HEK293 (cell line): Measurements from ENCODE around the gene DOCK9.

ENCODE experiments used
- CTCF ChIA-PET: fragments of 350-600 bp; formaldehyde crosslinking; extraction: SDS; loops from one replicate; lab custom pipeline; 2021; ENCODE audit warnings: antibody characterized with exemption; lab: Yijun Ruan, JAX
- POLR2A ChIA-PET: fragments of 300-600 bp; formaldehyde crosslinking; extraction: SDS; loops from one replicate; lab custom pipeline; 2020; ENCODE audit warnings: antibody characterized with exemption, inconsistent platforms; lab: Yijun Ruan, JAX
- H3K27ac ChIP-seq: fragments of 200-500 bp; sonication (Bioruptor generic); 2 replicates; pipeline ENCODE4 v1.5.1; 2014; ENCODE audit warnings: low read depth, low read length, control low read depth, inconsistent platforms; ENCODE audit errors: extremely low read depth
- H3K36me3 ChIP-seq, 2 experiments: fragments of 200-500 bp in 1 of 2; sonication (Bioruptor generic) in 1 of 2; 1 replicate in 1 of 2; 2 replicates in 1 of 2; pipeline ENCODE4 v1.5.1; 2014 to 2017; ENCODE audit warnings: inconsistent platforms in 2 of 2, low read length in 2 of 2; ENCODE audit not compliant: control insufficient read depth in 2 of 2, insufficient read depth in 1 of 2
- H3K4me1 ChIP-seq: fragments of 200-500 bp; sonication (Bioruptor generic); 2 replicates; pipeline ENCODE4 v1.5.1; 2014; ENCODE audit warnings: mild to moderate bottlenecking, low read length, inconsistent platforms; ENCODE audit not compliant: control insufficient read depth, insufficient read depth
- H3K4me3 ChIP-seq: 2 replicates; pipeline ENCODE4 v1.5.1; 2011; ENCODE audit warnings: low read depth, mild to moderate bottlenecking, control low read depth, low read length, moderate library complexity
- H3K9me3 ChIP-seq: fragments of 200-500 bp; sonication (Bioruptor generic); 2 replicates; pipeline ENCODE4 v1.5.1; 2014; ENCODE audit warnings: low read depth, low read length, inconsistent platforms; ENCODE audit not compliant: control insufficient read depth, insufficient read depth
- PRDM1 ChIP-seq: fragments of 450-650 bp; formaldehyde crosslinking; IDR thresholded peaks from 2 replicates; pipeline ENCODE4; 2016; ENCODE audit warnings: missing biosample characterization, missing genetic modification characterization
- TRIM28 ChIP-seq: IDR thresholded peaks from 2 replicates; pipeline ENCODE4 v1.6.1; 2011; ENCODE audit warnings: low read length, control low read depth, borderline replicate concordance
- ZNF140 ChIP-seq: fragments of 450-650 bp; formaldehyde crosslinking; IDR thresholded peaks from 2 replicates; pipeline ENCODE4 v1.5.1; 2016; ENCODE audit warnings: missing biosample characterization, missing genetic modification characterization
- ZNF510 ChIP-seq: fragments of 450-650 bp; formaldehyde crosslinking; IDR thresholded peaks from 2 replicates; pipeline ENCODE4 v1.5.1; 2018; ENCODE audit warnings: mild to moderate bottlenecking, missing genetic modification characterization, missing biosample characterization; ENCODE audit not compliant: insufficient replicate concordance
- ZNF561 ChIP-seq: fragments of 450-650 bp; IDR thresholded peaks from 2 replicates; pipeline ENCODE4 v1.5.1; 2018; ENCODE audit warnings: missing biosample characterization, missing genetic modification characterization, borderline replicate concordance
- ZNF747 ChIP-seq: fragments of 450-650 bp; formaldehyde crosslinking; IDR thresholded peaks from 2 replicates; pipeline ENCODE4 v1.5.1; 2016; ENCODE audit warnings: missing biosample characterization, missing genetic modification characterization
- TF ChIP-seq, protein P1 (sequence below): fragments of 450-650 bp; formaldehyde crosslinking; IDR thresholded peaks from 2 replicates; pipeline ENCODE4 v1.5.1; 2016; ENCODE audit warnings: missing biosample characterization, missing genetic modification characterization
- TF ChIP-seq, protein P2 (sequence below): fragments of 450-650 bp; formaldehyde crosslinking; IDR thresholded peaks from 2 replicates; pipeline ENCODE4 v1.5.1; 2016; ENCODE audit warnings: missing biosample characterization, missing genetic modification characterization
- TF ChIP-seq, protein P3 (sequence below): fragments of 450-650 bp; formaldehyde crosslinking; conservative IDR thresholded peaks from 2 replicates; pipeline ENCODE4 v1.5.1; 2016; ENCODE audit warnings: low read depth, missing biosample characterization, missing genetic modification characterization
- TF ChIP-seq, protein P4 (sequence below): fragments of 450-650 bp; IDR thresholded peaks from 2 replicates; pipeline ENCODE4 v1.5.1; 2018; ENCODE audit warnings: missing biosample characterization, missing genetic modification characterization
- TF ChIP-seq, protein P5 (sequence below): fragments of 450-650 bp; formaldehyde crosslinking; IDR thresholded peaks from 2 replicates; pipeline ENCODE4 v1.5.1; 2016; ENCODE audit warnings: missing biosample characterization, missing genetic modification characterization

The DOCK9 gene

DNA sequence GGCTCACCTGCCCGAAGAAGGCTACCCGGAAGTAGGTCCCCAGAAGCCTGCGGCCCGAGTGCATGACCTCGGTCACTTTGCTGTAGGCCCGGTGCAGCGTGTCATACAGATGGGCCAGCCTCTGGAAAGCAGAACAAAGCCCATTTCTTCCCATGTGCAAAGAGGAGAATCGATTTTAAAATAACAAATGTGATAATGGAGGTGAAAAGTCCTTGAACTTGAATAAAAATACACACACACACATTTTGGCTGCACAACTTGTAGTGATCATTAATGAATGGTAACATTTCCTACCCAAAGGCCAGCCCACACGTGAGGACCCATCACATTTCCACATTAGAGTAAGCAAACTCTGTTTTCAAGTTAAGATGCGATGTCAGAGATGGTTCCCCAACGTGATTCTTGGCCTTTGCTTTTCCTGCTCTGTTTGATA, 168.5 kb downstream of the DOCK9 start (continued):
- TF ChIP-seq, protein P1, sequence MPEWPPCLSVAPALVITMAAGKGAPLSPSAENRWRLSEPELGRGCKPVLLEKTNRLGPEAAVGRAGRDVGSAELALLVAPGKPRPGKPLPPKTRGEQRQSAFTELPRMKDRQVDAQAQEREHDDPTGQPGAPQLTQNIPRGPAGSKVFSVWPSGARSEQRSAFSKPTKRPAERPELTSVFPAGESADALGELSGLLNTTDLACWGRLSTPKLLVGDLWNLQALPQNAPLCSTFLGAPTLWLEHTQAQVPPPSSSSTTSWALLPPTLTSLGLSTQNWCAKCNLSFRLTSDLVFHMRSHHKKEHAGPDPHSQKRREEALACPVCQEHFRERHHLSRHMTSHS, result no peak
- TF ChIP-seq ZNF140 (tag by site-specific recombination), result no peak

DNA sequence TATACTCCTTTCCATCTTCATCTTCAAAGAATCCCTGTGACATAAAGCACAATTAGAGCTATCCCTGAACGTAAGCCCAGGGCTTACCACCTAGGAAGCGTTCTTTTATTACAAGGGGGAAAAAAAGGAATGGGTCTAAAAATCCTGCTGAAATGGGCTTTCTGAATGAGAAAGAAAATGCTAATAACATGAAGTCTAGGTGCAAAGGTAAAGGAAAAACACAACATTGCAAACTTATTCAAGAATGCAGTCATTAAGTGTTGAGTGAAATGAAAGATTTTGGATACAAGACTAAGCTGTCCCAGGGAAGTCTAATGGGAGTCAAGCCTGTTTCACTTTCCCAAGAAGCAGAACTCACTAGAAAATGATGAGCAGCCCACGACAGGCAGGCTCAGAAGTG, 170.1 kb downstream of the DOCK9 start:
- TF ChIP-seq, protein P2, sequence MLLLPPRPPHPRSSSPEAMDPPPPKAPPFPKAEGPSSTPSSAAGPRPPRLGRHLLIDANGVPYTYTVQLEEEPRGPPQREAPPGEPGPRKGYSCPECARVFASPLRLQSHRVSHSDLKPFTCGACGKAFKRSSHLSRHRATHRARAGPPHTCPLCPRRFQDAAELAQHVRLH, result no peak
- TF ChIP-seq ZNF561 (tag by site-specific recombination) (no peak), PRDM1 (tag by site-specific recombination) (no peak)
- TF ChIP-seq, protein P3, sequence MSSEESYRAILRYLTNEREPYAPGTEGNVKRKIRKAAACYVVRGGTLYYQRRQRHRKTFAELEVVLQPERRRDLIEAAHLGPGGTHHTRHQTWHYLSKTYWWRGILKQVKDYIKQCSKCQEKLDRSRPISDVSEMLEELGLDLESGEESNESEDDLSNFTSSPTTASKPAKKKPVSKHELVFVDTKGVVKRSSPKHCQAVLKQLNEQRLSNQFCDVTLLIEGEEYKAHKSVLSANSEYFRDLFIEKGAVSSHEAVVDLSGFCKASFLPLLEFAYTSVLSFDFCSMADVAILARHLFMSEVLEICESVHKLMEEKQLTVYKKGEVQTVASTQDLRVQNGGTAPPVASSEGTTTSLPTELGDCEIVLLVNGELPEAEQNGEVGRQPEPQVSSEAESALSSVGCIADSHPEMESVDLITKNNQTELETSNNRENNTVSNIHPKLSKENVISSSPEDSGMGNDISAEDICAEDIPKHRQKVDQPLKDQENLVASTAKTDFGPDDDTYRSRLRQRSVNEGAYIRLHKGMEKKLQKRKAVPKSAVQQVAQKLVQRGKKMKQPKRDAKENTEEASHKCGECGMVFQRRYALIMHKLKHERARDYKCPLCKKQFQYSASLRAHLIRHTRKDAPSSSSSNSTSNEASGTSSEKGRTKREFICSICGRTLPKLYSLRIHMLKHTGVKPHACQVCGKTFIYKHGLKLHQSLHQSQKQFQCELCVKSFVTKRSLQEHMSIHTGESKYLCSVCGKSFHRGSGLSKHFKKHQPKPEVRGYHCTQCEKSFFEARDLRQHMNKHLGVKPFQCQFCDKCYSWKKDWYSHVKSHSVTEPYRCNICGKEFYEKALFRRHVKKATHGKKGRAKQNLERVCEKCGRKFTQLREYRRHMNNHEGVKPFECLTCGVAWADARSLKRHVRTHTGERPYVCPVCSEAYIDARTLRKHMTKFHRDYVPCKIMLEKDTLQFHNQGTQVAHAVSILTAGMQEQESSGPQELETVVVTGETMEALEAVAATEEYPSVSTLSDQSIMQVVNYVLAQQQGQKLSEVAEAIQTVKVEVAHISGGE (tag by site-specific recombination), result no peak
- TF ChIP-seq, protein P4, sequence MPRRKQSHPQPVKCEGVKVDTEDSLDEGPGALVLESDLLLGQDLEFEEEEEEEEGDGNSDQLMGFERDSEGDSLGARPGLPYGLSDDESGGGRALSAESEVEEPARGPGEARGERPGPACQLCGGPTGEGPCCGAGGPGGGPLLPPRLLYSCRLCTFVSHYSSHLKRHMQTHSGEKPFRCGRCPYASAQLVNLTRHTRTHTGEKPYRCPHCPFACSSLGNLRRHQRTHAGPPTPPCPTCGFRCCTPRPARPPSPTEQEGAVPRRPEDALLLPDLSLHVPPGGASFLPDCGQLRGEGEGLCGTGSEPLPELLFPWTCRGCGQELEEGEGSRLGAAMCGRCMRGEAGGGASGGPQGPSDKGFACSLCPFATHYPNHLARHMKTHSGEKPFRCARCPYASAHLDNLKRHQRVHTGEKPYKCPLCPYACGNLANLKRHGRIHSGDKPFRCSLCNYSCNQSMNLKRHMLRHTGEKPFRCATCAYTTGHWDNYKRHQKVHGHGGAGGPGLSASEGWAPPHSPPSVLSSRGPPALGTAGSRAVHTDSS (tag by site-specific recombination), result no peak
- TF ChIP-seq, protein P5, sequence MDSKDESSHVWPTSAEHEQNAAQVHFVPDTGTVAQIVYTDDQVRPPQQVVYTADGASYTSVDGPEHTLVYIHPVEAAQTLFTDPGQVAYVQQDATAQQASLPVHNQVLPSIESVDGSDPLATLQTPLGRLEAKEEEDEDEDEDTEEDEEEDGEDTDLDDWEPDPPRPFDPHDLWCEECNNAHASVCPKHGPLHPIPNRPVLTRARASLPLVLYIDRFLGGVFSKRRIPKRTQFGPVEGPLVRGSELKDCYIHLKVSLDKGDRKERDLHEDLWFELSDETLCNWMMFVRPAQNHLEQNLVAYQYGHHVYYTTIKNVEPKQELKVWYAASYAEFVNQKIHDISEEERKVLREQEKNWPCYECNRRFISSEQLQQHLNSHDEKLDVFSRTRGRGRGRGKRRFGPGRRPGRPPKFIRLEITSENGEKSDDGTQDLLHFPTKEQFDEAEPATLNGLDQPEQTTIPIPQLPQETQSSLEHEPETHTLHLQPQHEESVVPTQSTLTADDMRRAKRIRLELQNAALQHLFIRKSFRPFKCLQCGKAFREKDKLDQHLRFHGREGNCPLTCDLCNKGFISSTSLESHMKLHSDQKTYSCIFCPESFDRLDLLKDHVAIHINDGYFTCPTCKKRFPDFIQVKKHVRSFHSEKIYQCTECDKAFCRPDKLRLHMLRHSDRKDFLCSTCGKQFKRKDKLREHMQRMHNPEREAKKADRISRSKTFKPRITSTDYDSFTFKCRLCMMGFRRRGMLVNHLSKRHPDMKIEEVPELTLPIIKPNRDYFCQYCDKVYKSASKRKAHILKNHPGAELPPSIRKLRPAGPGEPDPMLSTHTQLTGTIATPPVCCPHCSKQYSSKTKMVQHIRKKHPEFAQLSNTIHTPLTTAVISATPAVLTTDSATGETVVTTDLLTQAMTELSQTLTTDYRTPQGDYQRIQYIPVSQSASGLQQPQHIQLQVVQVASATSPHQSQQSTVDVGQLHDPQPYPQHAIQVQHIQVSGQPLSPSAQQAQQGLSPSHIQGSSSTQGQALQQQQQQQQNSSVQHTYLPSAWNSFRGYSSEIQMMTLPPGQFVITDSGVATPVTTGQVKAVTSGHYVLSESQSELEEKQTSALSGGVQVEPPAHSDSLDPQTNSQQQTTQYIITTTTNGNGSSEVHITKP (tag by site-specific recombination), result no peak
- Histone ChIP-seq H3K4me1 (no peaks in the 10 kb centered on the region), H3K27ac (no peak overlapping the region), H3K36me3 (peaks cover 0 to 8% of the 10 kb centered on the region in 2 experiments; a peak in 1 of 3 replicates), H3K9me3 (no peaks in the 10 kb centered on the region), H3K4me3 (no peak overlapping the region)
- ChIA-PET POLR2A (no interaction called here), CTCF (no interaction called here)

DNA sequence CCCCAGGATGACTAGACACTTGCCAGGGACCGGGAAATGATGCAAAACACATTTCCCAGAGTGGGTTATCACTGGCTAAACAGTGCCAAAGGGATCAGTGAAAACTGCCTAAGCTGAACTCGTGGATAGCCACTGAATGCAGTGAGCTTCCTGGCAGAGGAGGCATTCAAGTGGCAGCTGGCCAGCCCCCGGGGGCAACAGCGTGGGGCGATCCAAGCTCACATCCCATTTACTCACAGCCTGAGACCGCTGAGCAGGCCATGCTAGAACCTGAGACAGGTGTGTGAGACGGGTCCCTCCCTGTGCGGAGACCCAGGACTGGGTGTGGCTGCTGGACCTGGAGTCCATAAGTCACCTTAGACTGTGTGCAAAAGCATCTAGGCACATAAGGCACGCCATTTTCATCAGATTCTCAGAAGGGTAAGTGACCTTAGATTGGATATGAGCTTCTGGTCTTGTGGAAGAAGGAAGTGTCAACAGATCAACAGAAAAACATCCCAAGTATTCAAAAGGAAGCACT, 173.5 kb downstream of the DOCK9 start:
- no peak overlapping the region for H3K27ac ChIP-seq
- peaks cover 0 to 3% of the 10 kb centered on the region in 2 experiments; a peak in 1 of 3 replicates for H3K36me3 ChIP-seq
- no peaks in the 10 kb centered on the region for H3K4me1 ChIP-seq
- H3K4me3 ChIP-seq, result no peak overlapping the region
- POLR2A ChIA-PET, result no interaction called here
- TF ChIP-seq ZNF747 (tag by site-specific recombination) (no peak), TRIM28 (no peak), ZNF510 (tag by site-specific recombination) (no peak)
- TF ChIP-seq, all 188 proteins: peak for 0
- CTCF ChIA-PET, result no interaction called here
- H3K9me3 ChIP-seq, result no peaks in the 10 kb centered on the region
